ENCODE results near the gene NTSR1.

NTSR1 gene

DNA sequence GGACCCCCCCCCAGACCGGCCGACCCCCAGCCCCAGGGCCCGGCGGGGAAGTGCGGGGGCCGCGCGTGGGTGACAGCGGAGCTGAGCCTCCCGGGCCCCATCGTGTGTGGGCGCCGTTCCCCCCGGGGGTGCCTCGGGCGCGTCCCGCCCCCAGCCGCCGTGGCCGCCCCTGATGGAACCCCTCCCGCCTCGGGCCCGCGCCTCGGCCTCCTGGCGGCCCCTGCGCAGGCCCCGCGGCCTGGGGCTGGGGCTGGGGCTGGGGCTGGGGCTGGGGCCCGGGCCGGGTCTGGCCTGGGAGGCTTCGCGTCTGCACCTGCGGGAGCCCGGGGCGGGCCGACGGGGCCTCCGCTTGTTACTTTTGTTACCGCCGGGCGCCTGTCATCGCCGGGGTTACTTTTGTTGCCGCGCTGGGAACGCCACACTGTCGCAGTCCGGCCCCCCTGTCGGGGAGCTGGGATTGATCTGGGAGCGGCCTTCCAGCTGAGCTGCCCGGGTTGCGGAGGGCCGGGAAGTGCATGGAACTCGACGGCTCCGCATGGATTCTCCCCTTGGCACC is 96.6 kb downstream of the NTSR1 start:
- no peak for DNase-seq

DNA sequence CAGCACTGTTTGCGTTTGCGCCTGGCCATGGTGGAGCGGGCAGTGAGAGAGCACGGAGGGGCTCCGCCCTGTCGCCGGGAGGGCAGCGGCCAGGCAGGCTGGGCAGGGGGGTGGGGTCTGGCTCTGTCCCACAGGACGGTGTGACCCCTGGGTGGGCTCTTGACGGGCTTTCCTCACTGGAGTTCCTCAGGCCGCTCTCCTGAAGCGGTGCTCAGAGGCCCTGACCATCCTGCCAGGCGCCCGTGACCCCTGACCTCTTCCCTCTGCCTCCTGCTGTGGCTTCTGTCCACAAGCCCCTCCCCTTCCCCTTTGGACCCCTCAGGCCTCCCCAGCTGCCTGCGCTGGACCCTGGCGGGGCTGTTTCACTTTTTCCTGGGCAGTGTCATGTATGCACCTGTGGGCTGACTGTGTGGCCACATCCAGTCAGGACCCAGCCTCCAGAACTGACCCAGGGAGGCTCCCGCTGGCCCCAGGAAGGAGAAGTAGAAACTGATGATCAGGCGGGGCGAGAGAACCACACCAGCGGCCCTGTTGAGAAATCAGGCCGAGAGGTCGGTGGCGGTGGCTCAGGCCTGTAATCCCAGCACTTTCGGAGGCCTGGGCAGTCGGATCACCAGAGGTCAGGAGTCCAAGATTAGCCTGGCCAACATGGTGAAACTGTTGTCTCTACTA is 97.2 kb downstream of the NTSR1 start:
- DNase-seq, result no peak

DNA sequence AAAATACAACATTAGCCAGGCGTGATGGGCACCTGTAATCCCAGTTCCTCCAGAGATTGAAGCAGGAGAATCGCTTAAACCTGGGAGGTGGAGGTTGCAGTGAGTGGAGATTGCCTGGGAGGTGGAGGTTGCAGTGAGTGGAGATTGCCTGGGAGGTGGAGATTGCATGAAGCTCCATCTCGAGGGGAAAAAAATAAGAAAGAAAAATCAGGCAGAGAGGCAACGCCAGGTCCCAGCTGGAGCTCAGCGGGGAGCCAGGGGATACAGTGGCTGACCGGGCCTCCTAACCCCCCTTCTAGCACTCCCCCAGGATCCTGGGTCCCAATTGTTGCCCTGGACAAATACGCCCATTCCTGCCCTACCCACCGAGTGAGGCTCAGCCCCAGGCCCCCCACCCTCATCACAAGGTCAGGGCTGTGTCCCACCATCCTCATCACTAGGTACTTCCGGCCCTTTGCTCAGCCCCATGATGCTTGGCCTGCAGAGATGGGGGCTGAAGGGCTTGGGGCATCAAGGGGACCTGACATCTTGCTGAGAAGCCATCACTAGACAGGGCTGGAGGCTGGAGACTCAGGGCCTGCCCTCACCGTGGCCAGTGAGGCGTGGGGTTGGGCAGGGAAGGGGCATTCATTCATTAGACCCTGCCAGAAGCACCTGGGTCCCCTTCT is 97.9 kb downstream of the NTSR1 start:
- DNase-seq, result no peak

DNA sequence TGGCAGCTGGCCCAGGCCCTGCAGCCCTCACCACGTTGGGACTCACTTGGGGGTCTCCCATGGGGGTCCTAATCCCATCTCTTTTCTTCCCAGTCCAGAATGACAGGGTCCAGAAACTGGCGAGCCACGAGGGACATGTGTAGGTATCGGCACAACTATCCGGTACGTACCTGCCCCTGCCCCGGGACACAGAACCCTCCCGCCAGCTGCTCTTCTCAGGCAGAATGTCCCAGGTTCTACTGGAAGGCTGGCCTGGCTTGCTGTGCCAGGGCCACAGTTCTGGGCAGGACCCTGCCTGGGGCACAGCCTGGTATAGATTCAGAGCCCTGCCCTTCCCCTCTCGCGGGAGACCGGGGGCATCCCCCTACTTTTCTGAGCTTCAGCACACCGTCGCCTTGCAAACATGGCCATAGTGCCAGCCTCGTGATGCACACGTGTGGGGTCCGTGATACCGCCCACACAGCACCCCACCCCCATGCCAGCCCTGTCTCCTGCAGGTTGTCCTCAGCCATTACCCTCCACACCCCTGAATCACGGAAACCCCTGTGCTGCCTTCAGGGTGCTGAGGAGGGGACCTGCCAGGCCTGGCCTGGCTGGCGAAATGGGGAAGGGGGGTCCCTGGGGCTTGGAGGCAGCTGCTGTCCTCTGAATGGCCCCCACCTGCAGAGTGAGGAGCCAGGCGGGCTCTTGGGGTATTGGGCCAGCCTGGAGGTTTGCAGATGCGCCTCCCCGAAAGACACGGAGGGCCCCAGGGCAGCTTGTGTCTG is 99.0 kb downstream of the NTSR1 start:
- no peak for DNase-seq

DNA sequence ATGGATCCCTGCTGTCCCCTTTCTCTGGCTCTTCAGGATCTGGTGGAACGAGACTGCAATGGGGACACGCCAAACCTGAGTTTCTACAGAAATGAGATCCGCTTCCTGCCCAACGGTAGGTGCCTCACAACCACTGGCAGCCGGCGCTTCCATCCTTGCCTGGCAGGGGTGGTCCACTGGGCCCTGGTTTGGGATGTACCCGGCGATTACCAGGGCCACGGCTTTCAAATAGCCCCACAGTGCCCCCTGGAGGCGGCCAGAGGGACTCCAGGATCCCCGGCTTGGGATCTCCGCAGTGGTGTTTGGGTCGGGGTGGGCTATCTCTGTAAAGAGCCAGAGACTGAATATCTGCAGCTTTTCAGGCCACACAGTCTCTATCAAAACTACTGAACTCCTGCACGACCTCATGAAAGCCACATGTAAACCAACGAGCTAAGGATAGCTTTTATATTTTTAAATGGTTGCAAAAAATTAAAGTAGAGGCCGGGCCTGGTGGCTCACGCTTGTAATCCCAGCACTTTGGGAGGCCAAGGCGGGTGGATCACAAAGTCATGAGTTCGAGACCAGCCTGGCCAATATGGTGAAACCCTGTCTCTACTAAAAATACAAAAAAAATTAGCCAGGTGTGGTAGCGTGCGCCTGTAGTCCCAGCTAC is 99.7 kb downstream of the NTSR1 start:
- peak in 1 of 2 donors; percentile 39 for DNase-seq

DNA sequence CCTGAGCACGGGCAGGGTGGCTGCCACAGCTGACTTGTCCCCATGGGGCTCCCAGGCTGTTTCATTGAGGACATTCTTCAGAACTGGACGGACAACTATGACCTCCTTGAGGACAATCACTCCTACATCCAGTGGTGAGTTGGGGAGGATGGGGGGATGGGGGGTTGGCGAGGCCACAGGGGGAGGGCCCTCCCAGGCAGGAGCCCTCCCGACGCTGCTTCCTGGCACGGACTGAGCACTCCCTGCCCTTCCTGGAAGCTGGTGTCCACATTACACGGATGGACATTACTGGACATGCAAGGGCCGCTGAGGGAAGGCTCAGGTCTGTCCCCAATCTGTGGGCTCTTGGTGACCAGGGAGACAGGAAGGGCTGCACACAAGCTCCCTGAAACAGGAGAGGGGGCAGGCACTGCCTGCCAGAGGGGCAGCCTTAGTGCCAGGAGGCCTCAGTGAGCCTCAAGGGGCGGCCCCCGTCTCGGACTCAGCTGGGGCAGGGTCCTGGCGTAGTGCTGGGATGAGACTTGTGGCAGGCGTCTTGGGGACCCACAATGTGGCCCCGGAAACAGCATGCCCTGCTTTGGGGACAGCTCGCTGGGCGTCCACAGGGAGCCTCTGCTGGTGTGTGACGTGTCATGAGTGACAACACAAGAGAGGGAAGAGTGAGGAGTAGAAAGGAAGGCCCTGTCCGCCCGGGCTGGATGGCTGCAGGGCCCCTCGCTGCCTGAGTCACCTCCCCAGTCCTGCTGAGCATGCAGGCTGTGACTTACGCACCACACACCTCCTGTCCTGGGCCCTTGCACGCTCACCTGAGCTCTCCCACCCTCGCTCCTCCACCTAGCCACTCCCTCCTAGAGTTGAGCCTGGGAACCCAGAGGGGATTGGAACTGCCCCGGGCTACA is 101.1 kb downstream of the NTSR1 start:
- no peak for DNase-seq

DNA sequence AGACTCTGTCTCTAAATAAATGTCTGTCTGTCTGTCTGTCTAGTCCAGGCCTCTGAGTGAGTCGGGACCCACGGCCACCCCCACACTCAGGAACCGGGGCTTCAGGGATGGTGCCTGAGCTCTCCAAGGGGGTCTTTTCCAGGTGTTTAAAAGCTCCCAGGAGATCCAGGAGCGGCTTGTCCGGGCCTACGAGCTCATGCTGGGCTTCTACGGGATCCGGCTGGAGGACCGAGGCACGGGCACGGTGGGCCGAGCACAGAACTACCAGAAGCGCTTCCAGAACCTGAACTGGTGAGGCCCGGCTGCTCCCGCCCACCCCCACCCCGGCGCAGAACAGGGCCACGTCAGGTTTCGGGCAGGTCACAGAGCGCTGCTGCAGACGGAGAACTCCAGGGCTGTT is 102.7 kb downstream of the NTSR1 start:
- no peak for DNase-seq

DNA sequence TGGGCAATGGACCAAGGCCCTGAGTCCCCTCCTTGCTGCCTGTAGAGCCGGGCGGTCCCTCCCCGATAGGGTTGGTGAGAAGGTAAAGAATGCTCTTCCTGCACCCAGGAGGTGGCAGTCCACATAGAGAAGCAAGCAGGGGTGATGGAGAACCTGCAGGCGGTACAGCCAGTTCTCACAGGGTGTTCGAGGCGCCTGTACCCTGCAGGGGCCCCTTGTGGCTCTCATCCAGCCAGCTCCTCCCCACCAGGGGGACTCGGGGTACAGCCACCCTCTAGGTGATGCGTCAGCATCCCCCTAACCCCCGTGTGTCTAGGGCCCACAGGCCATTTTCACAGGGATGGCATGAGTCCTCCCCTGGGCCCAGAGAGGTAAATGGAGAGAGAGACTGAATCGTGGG is 103.1 kb downstream of the NTSR1 start:
- no peak for DNase-seq
